RPMI8226 (cell line): ENCODE measurements around the gene ZNF490.
"Not testable (repeated sequence)": the region's sequence is repeated elsewhere in the genome, so short reads cannot be mapped to it uniquely, and the experiment has no call there.

ENCODE experiments used
- DNase-seq: peaks from one replicate; pipeline ENCODE4 v3.0.0-alpha.2; 2015

Gene ZNF490

GRCh38 chr19:12621253-12622024, 10.8 kb upstream of the ZNF490 start:
- DNase-seq: not testable (repeated sequence)

DNA sequence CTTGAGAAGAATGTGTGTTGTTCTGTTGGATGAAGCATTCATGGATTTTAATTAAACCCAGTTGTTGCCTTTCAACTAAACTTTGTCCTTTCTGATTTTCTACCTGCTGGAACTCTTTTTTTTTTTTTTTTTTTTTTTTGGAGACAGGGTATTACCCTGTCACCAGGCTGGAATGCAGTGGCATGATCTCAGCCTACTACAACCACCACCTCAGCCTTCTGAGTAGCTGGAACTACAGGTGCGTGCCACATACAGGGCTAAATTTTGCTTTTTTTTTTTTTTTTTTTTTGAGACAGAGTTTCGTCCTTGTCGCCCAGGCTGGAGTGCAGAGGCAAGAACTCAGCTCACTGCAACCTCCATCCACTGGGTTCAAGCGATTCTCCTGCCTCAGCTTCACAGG, 7.0 kb upstream of the ZNF490 start:
- DNase-seq: no peak

GRCh38 chr19:12611361-12611699, 717 bp upstream of the ZNF490 start:
- peak; percentile 11 for DNase-seq

DNA sequence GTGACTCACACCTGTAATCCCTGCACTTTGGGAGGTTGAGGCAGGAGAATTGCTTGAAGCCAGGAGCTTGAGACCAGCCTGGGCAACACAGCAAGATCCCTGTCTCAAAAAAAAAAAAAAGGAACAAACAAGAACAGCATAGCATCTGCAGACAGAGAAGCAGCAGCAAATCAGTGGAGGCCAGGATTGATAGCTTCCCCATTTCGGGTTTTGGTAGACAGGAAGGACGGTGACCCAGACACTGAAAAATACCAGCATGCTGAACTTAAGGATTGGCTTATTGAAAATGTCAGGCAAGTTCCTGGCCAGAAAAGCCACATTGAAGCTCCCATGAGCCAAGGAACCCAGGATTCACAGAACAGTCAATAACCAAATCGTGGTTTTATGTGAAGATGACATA, 3.0 kb downstream of the ZNF490 start:
- no peak for DNase-seq

DNA sequence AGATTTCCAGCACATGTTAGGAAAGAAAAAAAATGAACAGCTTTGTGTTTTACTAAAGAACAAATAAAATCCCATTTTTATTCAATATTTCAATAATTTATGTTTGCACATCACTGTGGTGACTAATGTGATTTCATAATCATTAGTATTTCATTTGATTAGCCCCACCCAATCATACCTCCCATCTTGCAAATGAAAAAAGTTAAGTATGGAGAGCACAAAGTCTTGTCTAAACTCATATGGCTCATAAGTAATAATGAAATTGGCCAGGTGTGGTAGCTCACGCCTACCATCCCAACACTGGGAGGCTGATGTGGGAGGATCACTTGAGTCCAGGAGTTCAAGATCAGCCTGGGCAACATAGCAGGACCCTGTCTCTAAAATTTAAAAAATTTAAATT, 3.8 kb downstream of the ZNF490 start:
- DNase-seq: no peak

DNA sequence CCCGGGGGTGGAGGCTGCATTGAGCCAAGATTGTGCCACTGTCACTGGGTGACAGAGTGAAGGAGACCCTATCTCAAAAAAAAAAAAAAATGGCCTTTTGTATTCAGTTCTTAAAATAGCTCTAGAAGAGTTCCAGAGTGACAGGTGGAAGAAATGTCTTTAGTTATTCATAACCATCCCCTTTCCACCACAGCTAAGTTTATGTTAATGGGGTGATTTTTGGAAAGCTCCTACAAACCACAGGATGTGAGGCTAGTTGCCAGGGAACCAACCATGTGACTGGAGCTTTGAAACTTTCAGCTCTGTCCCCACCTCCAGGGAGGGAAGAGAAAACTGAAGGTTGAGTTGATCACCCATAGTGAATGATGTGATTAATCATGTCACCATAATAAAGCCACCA, 6.9 kb downstream of the ZNF490 start:
- peak; percentile 78 for DNase-seq

DNA sequence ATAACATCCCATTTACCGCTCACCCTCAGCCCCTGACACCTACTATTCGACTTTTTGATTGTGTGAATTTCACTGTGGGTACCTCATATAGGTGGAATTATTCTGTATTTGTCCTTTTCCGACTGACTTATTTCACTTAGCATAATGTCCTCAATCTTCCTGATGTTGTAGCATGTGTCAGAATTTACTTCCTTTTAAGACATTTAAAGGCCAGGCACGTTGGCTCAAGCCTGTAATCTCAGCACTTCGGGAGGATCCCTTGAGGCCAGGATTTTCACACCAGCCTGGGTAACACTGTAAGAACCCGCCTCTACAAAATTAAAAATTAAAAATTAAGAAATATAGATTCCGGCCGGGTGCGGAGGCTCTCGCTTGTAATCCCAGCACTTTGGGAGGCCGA, 13.0 kb downstream of the ZNF490 start:
- no peak for DNase-seq

- DNase-seq: no peak
Observed at GRCh38 chr19:12596927-12597548, 13.6 kb downstream of the ZNF490 start.

DNA sequence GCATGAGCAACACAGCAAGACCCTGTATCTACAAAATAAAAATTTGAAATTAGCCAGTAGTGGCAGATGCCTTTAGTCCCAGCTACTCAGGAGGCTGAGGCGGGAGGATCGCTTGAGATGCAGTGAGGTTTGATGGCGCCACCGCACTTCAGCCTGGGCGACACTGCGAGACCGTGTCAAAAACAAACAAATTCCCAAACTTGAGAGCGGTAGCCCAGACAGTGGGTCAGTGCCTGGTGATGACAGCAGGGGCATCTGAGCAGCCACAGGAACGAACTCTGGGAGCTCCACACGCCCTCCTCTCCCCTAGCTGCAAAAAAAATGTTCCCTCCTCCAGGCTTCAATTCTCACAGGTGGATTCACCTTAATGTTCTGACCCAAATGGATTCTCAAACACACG, 14.1 kb downstream of the ZNF490 start:
- no peak for DNase-seq

GRCh38 chr19:12581100-12581499, 29.5 kb downstream of the ZNF490 start:
- DNase-seq: no peak

DNA sequence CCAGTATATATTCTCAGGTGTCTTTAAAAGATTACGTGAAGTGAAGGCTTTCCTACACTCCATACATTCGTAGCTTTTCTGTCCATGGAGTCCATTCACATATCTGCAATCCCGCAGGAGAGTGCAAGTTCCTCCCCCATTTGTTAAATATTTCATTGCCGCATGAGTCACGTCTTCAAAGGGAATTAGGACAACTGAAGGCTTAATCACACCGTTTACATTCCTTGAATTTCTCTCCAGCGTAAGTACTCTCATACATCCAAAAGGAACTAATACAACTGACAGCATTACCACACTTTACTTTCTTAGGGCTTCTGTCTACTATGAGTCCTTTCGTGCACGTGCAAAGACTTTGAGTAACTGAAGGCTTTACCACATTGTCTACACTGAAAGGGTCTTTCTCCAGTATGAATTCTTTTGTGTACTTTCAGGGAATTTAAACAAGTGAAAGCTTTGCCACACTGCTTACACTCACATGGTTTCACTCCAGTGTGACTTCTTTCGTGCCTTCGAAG, 30.4 kb downstream of the ZNF490 start:
- DNase-seq: no peak

DNA sequence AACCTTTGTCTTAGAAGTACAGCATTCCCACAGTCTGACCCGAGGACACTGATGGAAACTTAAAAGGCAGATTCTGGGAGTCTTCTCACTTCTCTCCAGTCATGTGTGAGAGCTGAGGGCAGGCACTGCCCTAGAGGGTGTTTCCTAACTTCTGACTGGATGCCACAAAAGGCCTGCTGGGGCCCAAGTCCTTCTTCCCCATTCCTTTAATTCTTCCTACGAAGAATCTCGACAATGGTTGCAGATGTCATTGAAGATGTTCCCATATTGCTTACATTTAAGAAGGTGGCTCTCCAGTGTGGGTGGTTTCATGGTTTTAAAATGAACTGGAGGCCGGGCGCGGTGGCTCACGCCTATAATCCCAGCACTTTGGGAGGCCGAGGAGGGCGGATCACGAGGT, 32.0 kb downstream of the ZNF490 start:
- DNase-seq: no peak

DNA sequence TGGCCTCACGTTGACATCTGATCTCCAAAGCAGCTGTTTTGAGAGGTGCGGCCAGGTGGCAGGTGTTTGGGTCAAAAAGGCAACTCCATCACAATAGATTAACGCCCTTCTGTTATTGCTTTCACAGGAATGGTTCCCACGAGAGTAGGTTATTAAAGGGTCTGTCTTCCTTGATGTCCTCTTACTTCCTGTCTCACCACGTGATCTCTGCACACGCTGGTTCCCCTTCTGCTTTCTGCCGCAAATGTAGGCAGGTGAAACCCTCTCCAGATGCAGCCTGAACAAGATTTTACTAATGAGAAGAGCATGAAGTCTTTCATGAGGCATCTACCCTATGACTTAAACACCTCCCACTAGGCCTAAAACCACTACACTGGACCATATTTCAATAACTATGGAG, 36.6 kb downstream of the ZNF490 start:
- DNase-seq: peak; percentile 60

DNA sequence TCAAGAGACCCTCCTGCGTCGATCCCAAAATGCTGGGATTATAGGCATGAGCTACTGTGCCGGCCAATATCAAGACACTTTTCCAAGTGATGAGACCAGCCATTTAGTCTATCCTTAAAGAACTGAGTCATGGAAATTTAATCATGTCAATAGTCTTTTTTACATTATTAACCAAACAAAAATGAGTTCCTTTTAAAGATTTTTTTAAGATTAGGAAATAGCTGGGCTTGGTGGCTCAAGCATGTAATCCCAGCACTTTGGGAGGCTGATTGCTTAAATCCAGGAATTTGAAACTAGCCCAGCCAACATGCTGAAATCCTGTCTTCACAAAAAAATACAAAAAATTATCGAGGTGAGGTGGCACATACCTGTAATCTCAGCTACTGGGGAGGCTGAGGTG, 42.7 kb downstream of the ZNF490 start:
- no peak for DNase-seq

DNA sequence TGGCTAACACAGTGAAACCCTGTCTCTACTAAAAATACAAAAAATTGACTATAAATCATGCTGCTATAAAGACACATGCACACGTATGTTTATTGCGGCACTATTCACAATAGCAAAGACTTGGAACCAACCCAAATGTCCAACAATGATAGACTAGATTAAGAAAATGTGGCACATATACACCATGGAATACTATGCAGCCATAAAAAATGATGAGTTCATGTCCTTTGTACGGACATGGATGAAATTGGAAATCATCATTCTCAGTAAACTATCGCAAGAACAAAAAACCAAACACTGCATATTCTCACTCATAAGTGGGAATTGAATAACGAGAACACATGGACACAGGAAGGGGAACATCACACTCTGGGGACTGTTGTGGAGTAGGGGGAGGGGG, 44.2 kb downstream of the ZNF490 start:
- DNase-seq: not testable (repeated sequence)

DNA sequence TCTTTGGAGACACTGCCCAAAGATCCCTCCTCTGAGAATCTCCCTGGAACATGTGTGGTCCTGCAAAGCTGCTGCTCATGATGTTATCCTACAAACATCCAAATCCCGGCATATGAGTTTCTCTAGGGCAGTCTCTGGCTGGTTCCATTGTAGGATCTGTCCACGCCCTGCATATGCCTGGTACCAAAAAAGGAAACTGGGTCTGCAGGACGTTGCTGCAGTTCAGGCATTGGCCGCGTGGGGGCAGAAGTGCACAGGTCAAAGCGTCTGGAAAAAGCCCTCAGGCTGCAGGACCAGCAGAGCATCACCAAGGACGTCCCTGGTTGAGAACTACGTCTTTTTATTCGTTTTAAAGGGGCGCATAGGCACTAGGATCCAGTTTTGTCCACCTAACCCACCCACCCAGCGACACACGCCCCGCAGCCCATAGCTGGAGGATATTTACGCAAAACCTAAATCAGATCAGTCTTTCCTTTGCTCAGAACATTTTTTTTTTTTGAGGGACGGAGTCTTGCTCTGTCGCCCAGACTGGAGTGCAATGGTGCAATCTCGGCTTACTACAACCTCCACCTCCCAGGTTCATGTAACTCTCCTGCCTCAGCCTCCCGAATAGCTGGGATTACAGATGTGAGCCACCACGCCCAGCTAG, 46.5 kb downstream of the ZNF490 start:
- DNase-seq: peak; percentile 86

DNA sequence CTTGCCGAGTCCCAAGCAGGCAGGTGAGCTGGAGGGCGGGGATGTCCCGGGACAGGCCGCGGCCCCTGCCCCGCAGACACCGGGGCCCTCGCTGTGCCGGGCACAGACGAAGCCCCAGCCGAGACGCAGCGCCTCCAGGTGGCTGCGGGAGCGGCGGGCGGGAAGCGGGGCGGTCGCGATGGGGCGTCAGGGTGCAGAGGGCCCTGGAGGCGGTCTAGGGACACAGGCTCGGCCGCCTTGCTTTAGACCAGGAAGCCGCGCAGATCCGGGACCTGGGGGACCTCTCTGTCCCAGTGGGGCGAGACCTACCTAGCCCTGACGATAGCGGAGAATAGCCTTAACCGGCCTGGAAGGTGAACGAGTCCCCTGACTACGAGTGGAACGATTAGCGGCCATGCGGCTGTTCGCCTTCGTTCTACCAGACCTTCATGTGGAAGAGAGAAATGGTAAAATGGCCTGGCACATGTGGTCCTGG, 55.1 kb downstream of the ZNF490 start:
- no peak for DNase-seq

DNA sequence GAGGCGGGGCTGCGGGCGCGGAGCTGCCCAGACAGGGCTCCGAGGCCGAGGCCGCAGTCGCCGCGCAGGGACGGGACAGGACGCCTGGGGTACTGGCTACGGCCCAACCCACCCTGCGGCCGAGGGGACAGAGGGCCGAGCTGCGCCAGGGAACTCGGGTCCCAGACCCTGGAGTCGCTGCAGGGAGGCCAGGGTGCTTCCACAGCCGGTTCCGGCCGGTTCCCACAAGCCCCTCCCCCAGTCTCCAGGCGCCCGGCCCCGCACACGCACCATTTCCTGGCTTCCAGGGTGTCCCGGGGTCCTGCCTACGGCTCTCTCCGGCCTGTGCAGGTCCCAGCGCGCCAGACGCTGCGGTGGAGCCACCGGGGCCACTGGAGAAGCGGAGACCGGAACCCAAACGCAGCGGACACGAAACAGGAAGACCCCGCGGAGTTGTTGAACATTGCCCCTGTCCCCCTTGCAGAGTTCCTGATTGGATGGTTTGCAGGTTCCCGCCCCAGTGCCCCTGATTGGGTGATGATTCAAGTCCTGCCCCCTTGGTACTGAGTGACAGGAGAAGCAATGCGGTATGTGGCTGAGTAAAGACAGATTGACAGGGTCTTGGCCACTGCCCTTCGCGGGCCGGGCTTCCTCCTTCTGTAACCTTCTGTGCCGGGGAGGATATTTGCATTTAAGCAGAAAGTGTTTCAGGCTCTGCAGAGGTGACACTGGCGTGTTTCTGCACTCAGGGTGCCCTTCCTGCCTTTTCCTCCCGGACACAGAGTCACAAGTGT, 59.4 kb downstream of the ZNF490 start, which contains the start of gene ZNF564:
TSS of gene ZNF564 (minus strand) at position 423 of the 773 bp plus-strand sequence. CDS start at position 273, 150 bp downstream.
- DNase-seq: peak; percentile 97

DNA sequence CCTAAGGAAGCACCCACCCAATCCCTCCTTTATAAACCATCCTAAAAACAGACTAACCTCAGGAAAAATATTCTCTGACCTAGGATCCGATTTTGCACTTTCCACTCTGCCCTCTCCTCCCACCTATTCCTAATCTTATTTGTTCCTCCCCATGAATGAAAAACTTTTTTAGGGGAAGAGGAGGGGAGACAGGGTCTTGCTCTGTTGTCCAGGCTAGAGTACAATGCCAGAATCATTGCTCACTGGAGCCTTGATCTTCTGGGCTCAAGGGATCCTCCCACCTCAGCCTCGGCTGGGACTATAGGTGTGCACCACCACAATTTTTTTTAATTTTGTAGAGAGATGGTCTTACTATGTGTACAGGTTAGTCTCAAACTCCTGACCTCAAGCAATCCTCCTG, 63.7 kb downstream of the ZNF490 start:
- no peak for DNase-seq

- no peak for DNase-seq
Observed at GRCh38 chr19:12546068-12546467, 64.5 kb downstream of the ZNF490 start.

DNA sequence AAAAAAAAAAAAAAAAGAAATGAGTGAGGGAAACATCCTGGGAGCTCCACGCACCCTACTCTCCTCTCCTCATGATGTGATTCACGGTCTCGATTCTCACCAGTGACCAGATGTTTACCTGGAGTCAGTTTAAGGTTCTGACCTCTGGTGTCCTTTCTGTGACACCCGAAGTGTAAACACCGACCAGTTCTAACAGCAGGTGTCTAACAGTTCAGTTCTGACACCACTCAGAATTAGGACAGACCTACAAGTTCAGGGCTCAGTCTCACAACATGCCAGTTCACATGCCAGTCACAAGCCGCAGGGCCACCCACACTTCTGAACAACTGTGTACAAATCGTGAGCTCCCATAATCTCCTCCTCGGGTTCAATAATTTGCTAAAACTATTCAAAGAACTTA, 65.3 kb downstream of the ZNF490 start:
- DNase-seq: no peak

- no peak for DNase-seq
Observed at GRCh38 chr19:12544401-12544876, 66.2 kb downstream of the ZNF490 start.

GRCh38 chr19:12543855-12544254, 66.8 kb downstream of the ZNF490 start:
- no peak for DNase-seq
